Activated CD4-positive, alpha-beta memory T cell treated with anti-CD3 and anti-CD28 coated beads for 36 hours (primary cell): ENCODE measurements around the gene MOB1B. TPM values are rescaled to one million over a fixed set of nuclear protein-coding genes. Genes with fewer than 3 reads are reported as not detected.
A peak's percentile ranks its signal among the peaks of the same experiment; 100 is the strongest.
"Not testable (repeated sequence)": the region's sequence is repeated elsewhere in the genome, so short reads cannot be mapped to it uniquely, and the experiment has no call there.

ENCODE experiments used
- CTCF ChIA-PET: fragments of 350-600 bp; sonication (Branson Sonifier 250); formaldehyde crosslinking; loops from one replicate; lab custom pipeline; 2021; ENCODE audit warnings: antibody characterized with exemption, inconsistent platforms; lab: Charles Lee
- POLR2A ChIA-PET: fragments of 350-600 bp; sonication (Branson Sonifier 250); formaldehyde crosslinking; loops from one replicate; lab custom pipeline; 2021; ENCODE audit warnings: antibody characterized with exemption; lab: Charles Lee
- DNase-seq: peaks from one replicate; pipeline ENCODE4 v3.0.0-alpha.2; 2020
- H3K27ac Mint-ChIP-seq: one replicate; pipeline ENCODE4 v1.8.0; 2021; ENCODE audit warnings: mixed read lengths
- H3K27me3 Mint-ChIP-seq: one replicate; pipeline ENCODE4 v1.8.0; 2021; ENCODE audit warnings: mixed read lengths
- H3K36me3 Mint-ChIP-seq: one replicate; pipeline ENCODE4 v1.8.0; 2021; ENCODE audit warnings: mixed read lengths
- H3K4me1 Mint-ChIP-seq: one replicate; pipeline ENCODE4 v1.8.0; 2021; ENCODE audit warnings: low read depth, mixed read lengths
- H3K4me3 Mint-ChIP-seq: one replicate; pipeline ENCODE4 v1.8.0; 2021; ENCODE audit warnings: mild to moderate bottlenecking, mixed read lengths
- H3K9me3 Mint-ChIP-seq: one replicate; pipeline ENCODE4 v1.8.0; 2021; ENCODE audit warnings: mixed read lengths
- intact Hi-C: fragments of 100-400 bp; cut with micrococcal nuclease; formaldehyde crosslinking; loops from one replicate; pipeline ENCODE4 v1.15.1; 2023
- total RNA-seq, 2 experiments: library from RNA; stranded (reverse); gene quantifications; one replicate each; pipeline ENCODE4 v1.2.3, GENCODE V29; 2021

The MOB1B gene
- total RNA-seq, 2 experiments from 2014 or later: 18.6 to 19.9 TPM

- H3K4me1 Mint-ChIP-seq: no peaks in the 10 kb centered on the region
Measured at GRCh38 chr4:70892086-70892769, 9.9 kb upstream of the MOB1B start.

GRCh38 chr4:70893790-70894189 is 8.4 kb upstream of the MOB1B start:
- intact Hi-C loops: no loop called here
- Mint-ChIP-seq H3K9me3 (no peaks in the 10 kb centered on the region), H3K4me1 (no peaks in the 10 kb centered on the region), H3K36me3 (no peaks in the 10 kb centered on the region), H3K4me3 (no peak overlapping the region), H3K27ac (no peak overlapping the region), H3K27me3 (no peaks in the 10 kb centered on the region)
- ChIA-PET POLR2A (no interaction called here), CTCF (no interaction called here)
- DNase-seq: no peak

More at GRCh38 chr4:70892086-70892769, 9.9 kb upstream of the MOB1B start:
- Mint-ChIP-seq H3K4me3 (no peak overlapping the region), H3K36me3 (no peaks in the 10 kb centered on the region), H3K9me3 (no peaks in the 10 kb centered on the region), H3K27me3 (no peaks in the 10 kb centered on the region), H3K27ac (no peak overlapping the region)
- no peak for DNase-seq
- intact Hi-C loops: no loop called here
- ChIA-PET CTCF (no interaction called here), POLR2A (no interaction called here)

GRCh38 chr4:70895405-70895804 is 6.8 kb upstream of the MOB1B start:
- Mint-ChIP-seq H3K36me3 (no peaks in the 10 kb centered on the region), H3K27me3 (no peaks in the 10 kb centered on the region), H3K9me3 (no peaks in the 10 kb centered on the region), H3K27ac (no peak overlapping the region), H3K4me1 (no peaks in the 10 kb centered on the region), H3K4me3 (no peak overlapping the region)
- POLR2A ChIA-PET: no interaction called here
- intact Hi-C loops: no loop called here
- CTCF ChIA-PET: no interaction called here
- DNase-seq: no peak

- H3K4me1 Mint-ChIP-seq: no peaks in the 10 kb centered on the region
- CTCF ChIA-PET: no interaction called here
Measured at GRCh38 chr4:70895811-70896491, 6.2 kb upstream of the MOB1B start.

GRCh38 chr4:70898581-70898980 is 3.6 kb upstream of the MOB1B start:
- POLR2A ChIA-PET, H3K4me3 Mint-ChIP-seq, CTCF ChIA-PET, DNase-seq, H3K4me1 Mint-ChIP-seq, H3K9me3 Mint-ChIP-seq, H3K27me3 Mint-ChIP-seq, H3K36me3 Mint-ChIP-seq, H3K27ac Mint-ChIP-seq, intact Hi-C loops: not testable (repeated sequence)

More at GRCh38 chr4:70895811-70896491, 6.2 kb upstream of the MOB1B start:
- no peaks in the 10 kb centered on the region for H3K9me3 Mint-ChIP-seq
- H3K4me3 Mint-ChIP-seq: no peak overlapping the region
- H3K27ac Mint-ChIP-seq: no peak overlapping the region
- POLR2A ChIA-PET: no interaction called here
- H3K27me3 Mint-ChIP-seq: no peaks in the 10 kb centered on the region
- intact Hi-C loops: no loop called here
- DNase-seq: no peak
- H3K36me3 Mint-ChIP-seq: no peaks in the 10 kb centered on the region

GRCh38 chr4:70901607-70901983 is 574 bp upstream of the MOB1B start:
- intact Hi-C loops: loop anchor here (5.0 kb wide), 3 partner anchors 106 to 299 kb away; no protein-coding TSS in a partner anchor
- POLR2A ChIA-PET: interaction anchor here (1.7 kb wide), 2 partner anchors 34 to 62 kb away, joined by 5 to 21 read pairs; partner anchors contain the start of gene GRSF1
- H3K4me1 Mint-ChIP-seq: peaks cover 16% of the 10 kb centered on the region
- H3K4me3 Mint-ChIP-seq: peak overlapping the region; percentile 88
- CTCF ChIA-PET: interaction anchor here (0.7 to 1.9 kb wide), 7 partner anchors 49 to 216 kb away, joined by 3 to 14 read pairs (median 4); partner anchors contain the start of gene GRSF1
- no peak for DNase-seq
- no peaks in the 10 kb centered on the region for H3K27me3 Mint-ChIP-seq
- H3K36me3 Mint-ChIP-seq: peaks cover 10% of the 10 kb centered on the region
- peak overlapping the region; percentile 59 for H3K27ac Mint-ChIP-seq
- H3K9me3 Mint-ChIP-seq: no peaks in the 10 kb centered on the region

GRCh38 chr4:70902577-70903290 is 565 bp downstream of the MOB1B start:
- no peak for DNase-seq
- peaks cover 15% of the 10 kb centered on the region for H3K36me3 Mint-ChIP-seq
- H3K27me3 Mint-ChIP-seq: no peaks in the 10 kb centered on the region
- peak overlapping the region; percentile 73 for H3K27ac Mint-ChIP-seq
- intact Hi-C loops: loop anchor here (1.0 to 5.0 kb wide), 8 partner anchors 24 to 300 kb away; partner anchors contain the start of genes DCK and UTP3
- no peaks in the 10 kb centered on the region for H3K9me3 Mint-ChIP-seq
- H3K4me1 Mint-ChIP-seq: peaks cover 20% of the 10 kb centered on the region
- peak overlapping the region; percentile 88 for H3K4me3 Mint-ChIP-seq
- ChIA-PET POLR2A (interaction anchor here (1.7 kb wide), 2 partner anchors 33 to 64 kb away, joined by 5 to 21 read pairs; partner anchors contain the start of gene GRSF1), CTCF (interaction anchor here (0.7 to 1.9 kb wide), 8 partner anchors 14 to 217 kb away, joined by 3 to 14 read pairs (median 4); partner anchors contain the start of genes GRSF1 and UTP3)

GRCh38 chr4:70903291-70903603 is 1.1 kb downstream of the MOB1B start:
- DNase-seq: no peak
- Mint-ChIP-seq H3K4me3 (peak overlapping the region; percentile 88), H3K4me1 (peaks cover 20% of the 10 kb centered on the region), H3K9me3 (no peaks in the 10 kb centered on the region), H3K36me3 (peaks cover 15% of the 10 kb centered on the region), H3K27me3 (no peaks in the 10 kb centered on the region), H3K27ac (no peak overlapping the region)
- intact Hi-C loops: loop anchor here (2.0 to 5.0 kb wide), 4 partner anchors 24 to 301 kb away; no protein-coding TSS in a partner anchor
- POLR2A ChIA-PET: no interaction called here
- CTCF ChIA-PET: no interaction called here

GRCh38 chr4:70908993-70909556 is 6.9 kb downstream of the MOB1B start:
- no peaks in the 10 kb centered on the region for H3K27me3 Mint-ChIP-seq
- H3K9me3 Mint-ChIP-seq: no peaks in the 10 kb centered on the region
- intact Hi-C loops: no loop called here
- peaks cover 18% of the 10 kb centered on the region for H3K36me3 Mint-ChIP-seq
- H3K4me1 Mint-ChIP-seq: peaks cover 13% of the 10 kb centered on the region
- CTCF ChIA-PET: no interaction called here
- no peak for DNase-seq
- no peak overlapping the region for H3K27ac Mint-ChIP-seq
- POLR2A ChIA-PET: no interaction called here
- no peak overlapping the region for H3K4me3 Mint-ChIP-seq

- ChIA-PET CTCF (no interaction called here), POLR2A (no interaction called here)
- no peaks in the 10 kb centered on the region for H3K27me3 Mint-ChIP-seq
- H3K4me3 Mint-ChIP-seq: no peak overlapping the region
- no peak overlapping the region for H3K27ac Mint-ChIP-seq
- H3K9me3 Mint-ChIP-seq: no peaks in the 10 kb centered on the region
- DNase-seq: no peak
- peaks cover 10% of the 10 kb centered on the region for H3K4me1 Mint-ChIP-seq
- H3K36me3 Mint-ChIP-seq: peaks cover 3% of the 10 kb centered on the region
- intact Hi-C loops: no loop called here
Measured at GRCh38 chr4:70914000-70914399, 11.8 kb downstream of the MOB1B start.

- POLR2A ChIA-PET: no interaction called here
- H3K9me3 Mint-ChIP-seq: no peaks in the 10 kb centered on the region
- no peak overlapping the region for H3K27ac Mint-ChIP-seq
- intact Hi-C loops: no loop called here
- CTCF ChIA-PET: no interaction called here
- peaks cover 9% of the 10 kb centered on the region for H3K4me1 Mint-ChIP-seq
- DNase-seq: no peak
- no peak overlapping the region for H3K4me3 Mint-ChIP-seq
- H3K27me3 Mint-ChIP-seq: no peaks in the 10 kb centered on the region
- H3K36me3 Mint-ChIP-seq: peaks cover 3% of the 10 kb centered on the region
Measured at GRCh38 chr4:70914631-70915030, 12.5 kb downstream of the MOB1B start.
